GM21390 (cell line): ENCODE measurements around the gene GSTO2.

Experiments used
- ATAC-seq: cut with Tn5 transposase; IDR thresholded peaks from one replicate; pipeline ENCODE4 v1.9.1; 2021; ENCODE audit not compliant: unreplicated experiment

Gene GSTO2

GRCh38 chr10:104307576-104308438 is 38.8 kb downstream of the GSTO2 start:
- no peak for ATAC-seq

- ATAC-seq: peak; percentile 85
Measured at GRCh38 chr10:104308439-104308903, 39.5 kb downstream of the GSTO2 start.

GRCh38 chr10:104309980-104310978 is 41.3 kb downstream of the GSTO2 start:
- ATAC-seq: no peak

- ATAC-seq: no peak
Measured at GRCh38 chr10:104311184-104311720, 42.3 kb downstream of the GSTO2 start.

GRCh38 chr10:104314591-104315485 is 45.9 kb downstream of the GSTO2 start:
- no peak for ATAC-seq

- ATAC-seq: no peak
Measured at GRCh38 chr10:104315486-104315921, 46.5 kb downstream of the GSTO2 start.

GRCh38 chr10:104316321-104317099 is 47.5 kb downstream of the GSTO2 start:
- no peak for ATAC-seq

GRCh38 chr10:104317269-104317710 is 48.3 kb downstream of the GSTO2 start:
- no peak for ATAC-seq

- no peak for ATAC-seq
Measured at GRCh38 chr10:104317726-104318299, 48.8 kb downstream of the GSTO2 start.

- no peak for ATAC-seq
Measured at GRCh38 chr10:104318326-104318725, 49.3 kb downstream of the GSTO2 start.

- no peak for ATAC-seq
Measured at GRCh38 chr10:104318810-104319741, 50.1 kb downstream of the GSTO2 start.

- ATAC-seq: no peak
Measured at GRCh38 chr10:104321226-104321625, 52.2 kb downstream of the GSTO2 start.

- ATAC-seq: no peak
Measured at GRCh38 chr10:104321725-104322415, 52.9 kb downstream of the GSTO2 start.

- peak; percentile 46 for ATAC-seq
Measured at GRCh38 chr10:104322416-104322782, 53.4 kb downstream of the GSTO2 start.

GRCh38 chr10:104323085-104323484 is 54.1 kb downstream of the GSTO2 start:
- no peak for ATAC-seq

- ATAC-seq: no peak
Measured at GRCh38 chr10:104323760-104324201, 54.8 kb downstream of the GSTO2 start.

- no peak for ATAC-seq
Measured at GRCh38 chr10:104324221-104324686, 55.3 kb downstream of the GSTO2 start.
